Thyroid gland (tissue), 4 donors: ENCODE data around the gene LIN7B. TPM values are rescaled to one million over a fixed set of nuclear protein-coding genes. Genes with fewer than 3 reads are reported as not detected.

Experiments
- DNase-seq, 2 donors: peaks; one replicate each; pipeline ENCODE4 v3.0.0-alpha.2; 2019
- H3K27ac ChIP-seq, 3 donors: fragments of 200-600 bp; sonication (generic); 1 replicate in 2 of 3; 2 replicates in 1 of 3; pipeline ENCODE4 v1.5.1; 2016 to 2019; ENCODE audit warnings: mild to moderate bottlenecking in 1 of 3, moderate library complexity in 1 of 3
- H3K27me3 ChIP-seq: fragments of 200-600 bp; sonication (generic); one replicate; pipeline ENCODE4 v1.5.1; 2019
- H3K36me3 ChIP-seq, 2 donors: fragments of 200-600 bp; sonication (generic); one replicate each; pipeline ENCODE4 v1.5.1; 2016 to 2019
- H3K4me1 ChIP-seq, 2 donors: fragments of 200-600 bp; sonication (generic); one replicate each; pipeline ENCODE4 v1.5.1; 2017 to 2019
- H3K4me3 ChIP-seq, 3 donors: fragments of 200-600 bp; sonication (generic); replicated peaks in 1 of 3; 1 replicate in 2 of 3; 2 replicates in 1 of 3; pipeline ENCODE4 v1.5.1; 2016; ENCODE audit warnings: mild to moderate bottlenecking in 1 of 3
- H3K9me3 ChIP-seq: fragments of 200-600 bp; sonication (generic); one replicate; pipeline ENCODE4 v1.5.1; 2017
- CTCF ChIP-seq, 6 experiments: fragments of 200-600 bp in 3 of 6; fragments of 450-650 bp in 3 of 6; sonication (generic) in 3 of 6; IDR thresholded peaks; one replicate each; pipeline ENCODE4 v1.5.1; 2016 to 2019; ENCODE audit warnings: antibody characterized with exemption in 6 of 6, mild to moderate bottlenecking in 2 of 6, inconsistent platforms in 1 of 6, moderate library complexity in 1 of 6
- POLR2A ChIP-seq, 2 donors: fragments of 450-650 bp; IDR thresholded peaks; one replicate each; pipeline ENCODE4 v1.6.1; 2017; ENCODE audit warnings: antibody characterized with exemption in 2 of 2, mild to moderate bottlenecking in 2 of 2, moderate library complexity in 1 of 2
- WGBS, 2 donors: methylation state at CpG; one replicate each; pipeline ENCODE4 v1.1.5; 2017; 5-methylcytosine and 5-hydroxymethylcytosine counted together
- intact Hi-C: fragments of 100-400 bp; cut with DNase I; formaldehyde crosslinking; loops from one replicate; pipeline ENCODE4 v1.15.1; 2023
- total RNA-seq, 4 donors: library from RNA; depleted of rRNA; stranded (reverse); fragments of >200 nt; gene quantifications; one replicate each; pipeline ENCODE4 v1.2.3, GENCODE V29; 2016

LIN7B gene
- total RNA-seq, 4 donors from 2014 or later: 10.5 to 17.7 (median 13.8) TPM

GRCh38 chr19:49150944-49151243 lies 36.7 kb downstream of the LIN7B start:
- Histone ChIP-seq H3K4me1 (peaks cover 23 to 30% of the 10 kb centered on the region in 2 donors), H3K27me3 (no peaks in the 10 kb centered on the region), H3K4me3 (peak overlapping the region in 2 of 3 donors; percentile 27 to 60), H3K27ac (peak overlapping the region; percentile 51 to 84 (median 83)), H3K36me3 (no peaks in the 10 kb centered on the region), H3K9me3 (no peaks in the 10 kb centered on the region)
- peak in 1 of 2 donors; percentile 32 for DNase-seq
- WGBS, 2 donors: 7 to 13% methylated on average over 11 of the region's 16 CpGs
- intact Hi-C loops: loop anchor here (5.0 kb wide), 2 partner anchors 34 to 46 kb away; partner anchors contain the start of genes C19orf73 and PPFIA3
- no peak for TF ChIP-seq POLR2A (IDR thresholded peaks at IDR 0.05)
- TF ChIP-seq CTCF (IDR thresholded peaks at IDR 0.05): no peak

GRCh38 chr19:49151267-49152118 lies 37.3 kb downstream of the LIN7B start:
- Histone ChIP-seq H3K4me3 (peak overlapping the region in 1 of 3 donors; percentile 60), H3K4me1 (peaks cover 18 to 24% of the 10 kb centered on the region in 2 donors), H3K27ac (peak overlapping the region; percentile 51 to 84 (median 83)), H3K9me3 (no peaks in the 10 kb centered on the region), H3K27me3 (no peaks in the 10 kb centered on the region), H3K36me3 (no peaks in the 10 kb centered on the region)
- WGBS, 2 donors: 8 to 9% methylated on average over 32 to 39 of the region's 45 CpGs
- intact Hi-C loops: loop anchor here (5.0 kb wide), 2 partner anchors 34 to 46 kb away; partner anchors contain the start of genes C19orf73 and PPFIA3
- TF ChIP-seq CTCF (IDR thresholded peaks at IDR 0.05) (no peak), POLR2A (IDR thresholded peaks at IDR 0.05) (peak in 1 of 2 donors; percentile 40)
- DNase-seq: peak; percentile 96 to 97

- WGBS, 2 donors: 35 to 43% methylated on average over 10 of the region's 10 CpGs
- Histone ChIP-seq H3K36me3 (no peaks in the 10 kb centered on the region), H3K27me3 (no peaks in the 10 kb centered on the region), H3K9me3 (no peaks in the 10 kb centered on the region), H3K4me3 (no peak overlapping the region), H3K4me1 (peaks cover 18 to 21% of the 10 kb centered on the region in 2 donors), H3K27ac (peak overlapping the region in 1 of 3 donors; percentile 83)
- intact Hi-C loops: loop anchor here (5.0 kb wide), 2 partner anchors 35 to 45 kb away; partner anchors contain the start of genes C19orf73 and PPFIA3
- DNase-seq: no peak
- no peak for TF ChIP-seq CTCF (IDR thresholded peaks at IDR 0.05)
- no peak for TF ChIP-seq POLR2A (IDR thresholded peaks at IDR 0.05)
These were observed 38.0 kb downstream of the LIN7B start for GRCh38 chr19:49152119-49152550.

GRCh38 chr19:49153167-49153809 lies 39.1 kb downstream of the LIN7B start:
- WGBS, 2 donors: 94 to 95% methylated on average over 10 of the region's 10 CpGs
- no peak for DNase-seq
- Histone ChIP-seq H3K36me3 (no peaks in the 10 kb centered on the region), H3K4me3 (no peak overlapping the region), H3K9me3 (no peaks in the 10 kb centered on the region), H3K27me3 (no peaks in the 10 kb centered on the region), H3K27ac (no peak overlapping the region), H3K4me1 (peaks cover 18 to 25% of the 10 kb centered on the region in 2 donors)
- TF ChIP-seq POLR2A (IDR thresholded peaks at IDR 0.05): no peak
- no peak for TF ChIP-seq CTCF (IDR thresholded peaks at IDR 0.05)
- intact Hi-C loops: loop anchor here (5.0 kb wide), 2 partner anchors 36 to 44 kb away; partner anchors contain the start of genes C19orf73 and PPFIA3
